GM10248 (cell line): ENCODE measurements around the gene ADPRS.

Source experiments
- CTCF ChIA-PET: fragments of 300-600 bp; sonication (Branson Sonifier 250); formaldehyde crosslinking; extraction: SDS; loops from one replicate; lab custom pipeline; 2021; ENCODE audit warnings: antibody characterized with exemption; lab: Yijun Ruan, JAX
- POLR2A ChIA-PET: fragments of 350-650 bp; sonication (Branson Sonifier 250); formaldehyde crosslinking; extraction: SDS; loops from one replicate; lab custom pipeline; 2020; ENCODE audit warnings: antibody characterized with exemption; lab: Yijun Ruan, JAX
- DNase-seq: peaks from one replicate; pipeline ENCODE4 v3.0.0; 2012; ENCODE audit errors: extremely low spot score
- CTCF ChIP-seq: IDR thresholded peaks from 2 replicates; pipeline ENCODE4 v1.5.1; 2012; ENCODE audit warnings: mild to moderate bottlenecking, low read depth; ENCODE audit errors: extremely low read depth, missing control alignments, control extremely low read depth

ADPRS gene

GRCh38 chr1:36083219-36083618, 5.5 kb upstream of the ADPRS start:
- no peak for TF ChIP-seq CTCF
- CTCF ChIA-PET, result no interaction called here
- POLR2A ChIA-PET, result no interaction called here

GRCh38 chr1:36083635-36084496, 4.8 kb upstream of the ADPRS start, which contains the start of gene TEKT2:
TEKT2 (plus strand) TSS chr1:36084094; CDS start chr1:36084922, 828 bp downstream.
- CTCF ChIA-PET, result interaction anchor here (0.7 kb wide), 1 partner anchor 104 kb away, joined by 4 read pairs; no protein-coding TSS in a partner anchor
- no peak for TF ChIP-seq CTCF
- POLR2A ChIA-PET, result no interaction called here
- peak; percentile 60 for DNase-seq

More at GRCh38 chr1:36083219-36083618, 5.5 kb upstream of the ADPRS start:
- no peak for DNase-seq

GRCh38 chr1:36084497-36085115, 4.1 kb upstream of the ADPRS start:
- no peak for DNase-seq
- POLR2A ChIA-PET, result no interaction called here
- CTCF ChIA-PET, result interaction anchor here (0.7 kb wide), 1 partner anchor 103 kb away, joined by 4 read pairs; no protein-coding TSS in a partner anchor
- no peak for TF ChIP-seq CTCF

DNA sequence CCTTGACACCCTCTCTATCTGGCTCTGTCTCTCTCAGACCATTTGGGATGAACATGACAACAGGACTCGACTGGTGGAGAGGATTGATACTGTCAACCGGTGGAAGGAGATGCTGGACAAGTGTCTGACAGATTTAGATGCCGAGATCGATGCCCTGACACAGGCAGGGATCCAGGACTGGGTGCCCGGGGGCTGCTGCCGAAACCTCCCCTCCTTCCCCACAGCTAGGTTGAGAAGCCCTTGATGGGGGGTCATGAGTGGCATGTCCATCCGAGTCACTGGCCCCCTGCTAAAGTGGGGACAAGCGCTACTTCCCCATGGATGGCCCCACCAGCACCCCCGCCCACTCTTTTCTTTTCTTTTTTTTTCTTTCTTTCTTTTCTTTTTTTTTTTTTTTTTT, 3.6 kb upstream of the ADPRS start:
- TF ChIP-seq CTCF, result no peak
- ChIA-PET CTCF (interaction anchor here (1.4 kb wide), 1 partner anchor 49 kb away, joined by 3 read pairs; no protein-coding TSS in a partner anchor), POLR2A (interaction anchor here (0.7 kb wide), 1 partner anchor 369 kb away, joined by 5 read pairs; no protein-coding TSS in a partner anchor)

DNA sequence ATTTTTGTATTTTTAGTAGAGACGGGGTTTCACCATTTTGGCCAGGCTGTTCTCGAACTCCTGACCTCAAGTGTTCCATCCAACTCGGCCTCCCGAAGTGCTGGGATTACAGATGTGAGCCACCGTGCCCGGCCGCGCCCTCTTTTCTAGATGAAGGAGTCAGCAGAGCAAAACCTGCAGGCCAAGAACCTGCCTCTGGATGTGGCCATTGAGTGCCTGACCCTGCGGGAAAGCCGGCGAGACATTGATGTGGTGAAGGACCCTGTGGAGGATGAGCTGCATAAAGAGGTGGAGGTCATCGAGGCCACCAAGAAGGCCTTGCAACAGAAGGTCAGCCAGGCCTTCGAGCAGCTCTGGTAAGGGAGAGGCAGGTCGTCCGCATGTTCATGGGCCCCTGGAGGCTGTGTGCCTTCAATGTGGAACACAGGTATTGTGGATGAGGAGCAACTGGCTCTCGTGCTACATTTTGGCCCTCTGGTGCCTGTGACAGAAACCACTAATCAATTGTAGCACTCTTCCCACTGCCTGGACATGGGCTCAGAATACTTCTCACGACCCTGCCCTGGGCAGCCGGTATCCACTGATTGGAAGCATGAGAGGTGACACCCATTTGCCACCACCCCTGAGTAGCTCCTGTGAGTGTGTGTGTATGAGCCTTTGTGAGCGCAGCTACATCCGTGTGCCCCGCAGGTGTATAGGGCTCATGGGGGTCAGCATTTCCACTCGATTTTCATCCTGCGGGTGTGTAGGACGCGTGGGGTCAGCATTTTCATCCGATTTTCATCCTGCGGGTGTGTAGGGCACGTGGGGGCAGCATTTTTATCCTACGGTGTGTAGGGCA, 2.8 kb upstream of the ADPRS start:
- POLR2A ChIA-PET, result interaction anchor here (0.7 kb wide), 1 partner anchor 368 kb away, joined by 5 read pairs; no protein-coding TSS in a partner anchor
- no peak for TF ChIP-seq CTCF
- DNase-seq, result no peak
- CTCF ChIA-PET, result interaction anchor here (0.5 to 2.2 kb wide), 9 partner anchors 12 to 298 kb away, joined by 3 to 11 read pairs (median 3); no protein-coding TSS in a partner anchor

More for the DNA sequence above, 3.6 kb upstream of the ADPRS start:
- no peak for DNase-seq
